HG02798 (cell line): ENCODE data around the gene HS3ST6.
"Not testable (repeated sequence)": the region's sequence is repeated elsewhere in the genome, so short reads cannot be mapped to it uniquely, and the experiment has no call there.

Experiments
- ATAC-seq: cut with Tn5 transposase; IDR thresholded peaks from one replicate; pipeline ENCODE4 v1.9.1; 2021; ENCODE audit warnings: mild to moderate bottlenecking; ENCODE audit not compliant: unreplicated experiment, poor library complexity

Gene HS3ST6

DNA sequence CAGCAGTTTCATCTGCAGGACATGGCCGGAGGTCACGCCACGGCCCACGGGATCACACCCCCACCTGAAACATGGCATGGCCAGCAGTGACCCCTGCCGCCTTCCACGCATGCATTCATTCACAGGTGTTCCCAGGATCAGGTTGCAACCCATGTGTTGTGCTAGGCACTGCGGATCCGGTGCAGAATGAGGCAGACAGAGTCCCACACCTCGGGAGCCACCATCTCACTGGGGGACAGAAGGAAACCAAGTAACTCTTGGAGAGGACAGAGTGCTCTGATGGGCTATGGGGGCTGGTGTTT, 29.1 kb upstream of the HS3ST6 start:
- ATAC-seq = no peak

DNA sequence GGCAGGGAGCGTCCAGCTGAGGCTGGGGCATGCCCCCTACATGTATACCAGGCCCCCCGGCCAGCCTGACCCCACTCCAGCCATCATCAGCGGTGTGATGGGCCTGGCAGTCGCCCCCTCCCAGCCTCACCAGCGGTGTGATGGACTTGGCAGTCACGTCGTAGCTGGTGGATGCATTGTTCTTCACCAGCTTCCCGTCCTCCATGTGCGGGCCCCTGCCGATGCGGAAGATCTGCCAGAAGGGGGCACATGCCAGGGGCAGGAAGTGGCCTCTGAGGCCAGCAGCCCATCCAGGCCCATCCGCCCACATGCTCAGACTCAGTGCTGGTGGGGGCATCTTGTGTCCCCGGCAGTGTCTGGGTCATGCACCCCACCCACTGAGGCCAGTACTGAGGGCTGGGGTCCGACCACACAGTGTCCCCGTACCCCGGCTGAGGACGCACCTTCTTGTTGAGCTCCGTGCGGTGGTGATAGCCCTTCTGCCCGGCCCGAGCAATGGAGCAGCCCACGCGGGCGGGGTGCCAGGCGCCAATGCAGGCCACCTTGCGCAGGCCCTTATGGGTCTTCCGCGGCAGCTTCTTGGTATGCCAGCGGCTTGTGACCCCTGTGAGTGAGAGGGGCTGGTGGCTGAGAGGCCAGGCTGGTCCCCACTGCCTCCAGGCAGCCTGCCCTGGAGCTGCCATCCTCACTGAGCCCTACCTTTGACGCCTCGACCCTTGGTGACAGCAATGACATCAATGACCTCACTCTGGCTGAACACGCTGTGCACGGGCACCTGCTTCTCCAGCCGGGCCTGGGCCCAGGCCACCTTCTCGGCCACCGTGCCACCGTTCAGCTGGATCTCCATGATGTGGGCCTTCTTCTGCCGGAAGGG, 28.5 kb upstream of the HS3ST6 start:
- no peak for ATAC-seq

- no peak for ATAC-seq
These were observed 27.6 kb upstream of the HS3ST6 start for GRCh38 chr16:1945559-1946391.

DNA sequence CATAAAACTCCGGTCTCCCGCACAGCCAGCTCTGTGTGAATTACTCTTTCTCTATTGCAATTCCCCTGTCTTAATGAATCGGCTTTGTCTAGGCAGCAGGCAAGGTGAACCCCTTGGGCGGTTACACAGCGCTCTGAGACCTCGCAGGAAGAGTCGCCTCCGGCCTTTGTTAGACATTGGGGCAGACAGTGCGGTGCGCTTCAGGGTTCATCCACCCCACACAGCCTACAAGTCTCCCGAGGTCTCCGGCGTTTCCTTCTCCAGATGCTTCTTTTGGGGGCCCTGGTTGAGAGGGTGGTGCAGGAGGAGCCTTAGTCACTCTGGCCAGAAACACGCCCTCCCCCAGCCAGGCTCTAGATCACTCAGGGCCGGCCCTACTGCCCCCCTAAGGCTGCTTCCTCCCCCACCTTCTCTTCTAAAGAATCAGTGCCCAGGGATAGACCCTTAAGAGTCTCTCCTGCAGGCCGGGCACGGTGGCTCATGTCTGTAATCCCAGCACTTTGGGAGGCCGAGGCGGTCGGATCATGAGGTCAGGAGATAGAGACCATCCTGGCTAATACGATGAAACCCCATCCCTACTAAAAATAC, 26.5 kb upstream of the HS3ST6 start:
- no peak for ATAC-seq

- ATAC-seq = peak; percentile 96
These were observed 24.9 kb upstream of the HS3ST6 start, which contains the start of gene MSRB1 for GRCh38 chr16:1942810-1943726. Gene MSRB1 (minus strand): TSS chr16:1943199. CDS start chr16:1943156, 43 bp downstream.

- no peak for ATAC-seq
These were observed 24.0 kb upstream of the HS3ST6 start for GRCh38 chr16:1942047-1942809.

GRCh38 chr16:1941162-1942046, 23.2 kb upstream of the HS3ST6 start:
- ATAC-seq = no peak

DNA sequence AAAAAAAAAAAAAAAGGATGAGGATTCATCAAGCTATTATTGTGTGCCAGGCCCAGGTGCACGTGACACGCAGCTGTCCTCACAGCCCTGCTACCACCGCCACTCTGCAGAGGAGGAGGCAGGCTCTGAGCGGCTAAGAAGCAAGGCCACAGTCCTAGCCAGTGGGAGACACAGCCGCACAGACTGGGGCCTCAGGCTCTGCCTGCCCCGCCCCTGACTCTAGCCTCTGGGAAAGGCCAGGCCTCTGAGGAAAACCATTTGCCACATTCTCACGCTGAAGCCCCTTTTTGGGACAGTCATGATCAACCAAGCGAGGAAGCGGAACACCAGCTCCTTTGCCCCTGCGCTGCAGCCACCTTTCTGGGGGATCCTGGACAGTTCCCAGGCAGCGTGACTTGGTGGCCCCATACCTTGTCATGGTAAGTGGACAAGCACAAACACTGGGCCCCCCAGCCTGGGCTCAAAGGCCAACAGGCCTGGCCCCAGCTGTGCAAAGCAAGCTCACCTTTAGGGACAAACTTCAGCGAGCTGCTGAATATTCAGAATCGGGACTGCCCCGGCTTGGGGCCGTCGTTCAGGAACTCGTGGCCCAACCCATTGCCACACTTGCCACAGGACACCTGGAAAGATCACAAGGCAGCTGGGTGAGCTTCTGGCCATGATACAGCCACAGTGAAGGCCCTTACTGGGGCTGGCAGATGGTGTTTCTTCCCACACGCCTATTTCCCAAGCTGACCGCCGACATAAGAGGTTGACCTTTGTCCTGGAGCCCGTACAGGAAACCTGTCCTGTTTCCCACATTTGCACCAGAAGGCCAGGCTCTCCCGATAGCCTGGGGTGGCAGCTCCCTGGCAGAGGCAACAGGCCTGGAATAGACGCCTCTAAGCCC, 22.3 kb upstream of the HS3ST6 start:
- ATAC-seq = no peak

GRCh38 chr16:1939833-1940232, 21.6 kb upstream of the HS3ST6 start:
- not testable (repeated sequence) for ATAC-seq

DNA sequence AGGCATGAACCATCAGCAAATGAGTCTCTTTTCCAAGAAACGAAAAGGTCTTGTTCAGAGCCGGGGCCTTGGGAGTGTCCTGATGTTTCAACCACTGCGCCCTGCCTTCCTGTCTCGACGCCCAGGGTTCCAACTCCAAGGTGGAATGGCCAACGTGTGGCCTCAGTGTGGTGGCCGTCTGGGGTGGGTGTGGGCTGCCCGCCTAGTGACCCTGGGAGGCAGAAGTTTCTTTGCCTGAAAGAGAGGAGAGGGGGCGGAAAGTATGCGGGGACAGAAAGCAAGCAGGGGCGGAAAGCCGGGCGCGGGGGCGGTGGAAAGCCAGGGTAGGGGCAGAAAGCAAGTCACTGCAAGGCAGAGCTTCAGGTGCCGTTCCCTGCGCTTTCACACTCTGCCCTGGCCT, 20.7 kb upstream of the HS3ST6 start:
- ATAC-seq = no peak

DNA sequence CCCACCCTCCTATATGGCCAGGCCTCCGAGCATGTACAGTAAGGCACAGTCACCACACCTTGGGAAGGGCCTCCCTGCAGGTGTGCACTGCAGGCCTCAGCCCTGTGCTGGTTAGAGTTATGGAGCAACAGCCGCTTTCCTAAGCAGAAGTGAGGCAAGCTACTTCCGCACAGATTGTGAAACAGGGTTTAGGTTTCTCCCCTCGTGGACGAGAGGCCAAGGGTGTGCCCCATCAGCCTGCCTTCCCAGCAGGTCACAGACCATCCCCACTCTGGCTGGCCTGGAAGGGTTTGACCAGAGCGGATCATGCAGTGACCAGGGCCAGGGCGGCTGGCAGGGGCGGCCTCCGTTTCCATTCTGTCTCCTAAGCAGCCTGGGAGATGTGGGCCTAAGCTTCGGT, 20.1 kb upstream of the HS3ST6 start:
- no peak for ATAC-seq

- no peak for ATAC-seq
These were observed 18.8 kb upstream of the HS3ST6 start for GRCh38 chr16:1936945-1937479.

GRCh38 chr16:1933097-1933661, 15.0 kb upstream of the HS3ST6 start:
- ATAC-seq = no peak

DNA sequence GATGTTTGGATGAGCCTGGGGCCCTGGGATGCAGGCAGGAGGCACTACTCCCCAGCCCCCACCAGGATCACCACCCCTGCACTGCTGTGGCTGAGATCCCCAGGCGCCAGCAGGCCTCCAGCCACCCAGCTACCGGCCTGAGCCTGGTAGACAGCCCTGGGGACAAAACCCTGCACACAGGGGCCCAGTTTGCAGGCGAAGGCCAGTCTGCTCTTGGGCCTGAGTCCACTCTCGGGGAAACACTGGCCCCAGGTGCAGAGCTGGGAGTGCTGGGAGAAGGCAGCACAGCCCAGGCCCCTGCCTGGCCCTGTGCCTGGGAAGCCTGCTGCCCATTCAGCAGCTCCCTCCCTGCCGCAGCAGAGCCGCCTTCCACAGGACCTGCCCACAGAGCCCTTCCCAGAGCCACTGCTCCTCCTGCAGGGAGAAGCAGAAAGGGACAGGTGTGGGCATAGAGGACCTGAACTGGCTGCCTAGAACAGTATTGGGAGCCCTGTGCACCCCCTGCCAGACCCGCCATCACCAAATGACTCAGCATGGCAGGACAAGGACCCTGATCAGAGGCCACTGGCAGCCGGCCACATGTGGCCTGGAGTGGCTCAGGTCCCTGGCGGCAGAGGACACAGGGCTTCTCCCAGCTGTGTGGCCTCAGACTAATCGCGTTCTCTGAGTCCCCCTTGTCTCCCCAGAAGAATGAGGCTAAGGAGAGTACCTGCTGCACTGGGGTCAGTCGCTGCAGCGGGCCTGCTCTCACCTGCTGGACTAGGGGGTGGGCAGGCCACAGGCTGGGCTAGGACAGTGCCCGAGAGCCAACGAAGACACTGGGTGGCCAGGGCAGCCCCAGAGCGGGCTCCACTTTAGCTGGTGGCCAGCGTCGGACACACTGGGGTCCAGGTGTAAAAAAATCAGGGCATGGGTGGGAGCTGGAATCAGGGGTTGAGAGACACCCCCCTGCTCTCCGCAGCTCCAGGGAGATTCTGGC, 14.1 kb upstream of the HS3ST6 start:
- ATAC-seq = no peak

- no peak for ATAC-seq
These were observed 12.1 kb upstream of the HS3ST6 start for GRCh38 chr16:1930338-1930720.
